H9 (cell line): ENCODE measurements around the gene ZMYND8. TPM values are rescaled to one million over a fixed set of nuclear protein-coding genes. Genes with fewer than 3 reads are reported as not detected.

Experiments used
- DNase-seq: peaks from one replicate; pipeline ENCODE4 v3.0.0-alpha.2; 2017
- H2AFZ ChIP-seq: one replicate; pipeline ENCODE4 v1.6.1; 2013; ENCODE audit warnings: mild to moderate bottlenecking, low read length, control low read depth, moderate library complexity
- H2AK5ac ChIP-seq: 2 replicates; pipeline ENCODE4 v1.6.1; 2013; ENCODE audit warnings: low read length, control low read depth, mixed read lengths; ENCODE audit not compliant: insufficient read length
- H2BK120ac ChIP-seq: one replicate; pipeline ENCODE4 v1.6.1; 2013; ENCODE audit warnings: low read depth, mild to moderate bottlenecking, low read length, control low read depth, inconsistent platforms; ENCODE audit not compliant: poor library complexity, severe bottlenecking
- H2BK12ac ChIP-seq: 2 replicates; pipeline ENCODE4 v1.6.1; 2013; ENCODE audit warnings: low read length, control low read depth, mixed read lengths, low read depth; ENCODE audit not compliant: insufficient read length
- H2BK15ac ChIP-seq: 2 replicates; pipeline ENCODE4 v1.6.1; 2013; ENCODE audit warnings: low read depth, low read length, control low read depth
- H2BK20ac ChIP-seq: one replicate; pipeline ENCODE4 v1.6.1; 2013; ENCODE audit warnings: low read depth, mild to moderate bottlenecking, low read length, control low read depth, inconsistent platforms; ENCODE audit not compliant: poor library complexity, severe bottlenecking
- H2BK5ac ChIP-seq: 2 replicates; pipeline ENCODE4 v1.6.1; 2013; ENCODE audit warnings: low read length, control low read depth, mixed read lengths; ENCODE audit not compliant: insufficient read length
- H3K14ac ChIP-seq: 2 replicates; pipeline ENCODE4 v1.6.1; 2013; ENCODE audit warnings: low read length, control low read depth; ENCODE audit not compliant: insufficient read depth
- H3K18ac ChIP-seq: 2 replicates; pipeline ENCODE4 v1.6.1; 2013; ENCODE audit warnings: low read depth, mild to moderate bottlenecking, mixed read lengths, low read length, control low read depth; ENCODE audit not compliant: insufficient read length
- H3K23ac ChIP-seq: 2 replicates; pipeline ENCODE4 v1.6.1; 2013; ENCODE audit warnings: low read length, control low read depth, mixed read lengths, low read depth; ENCODE audit not compliant: insufficient read length
- H3K23me2 ChIP-seq: 2 replicates; pipeline ENCODE4 v1.6.1; 2013; ENCODE audit warnings: low read depth, mild to moderate bottlenecking, mixed read lengths, low read length, control low read depth; ENCODE audit not compliant: insufficient read length, poor library complexity, severe bottlenecking
- H3K27ac ChIP-seq: 2 replicates; pipeline ENCODE4 v1.5.1; 2013; ENCODE audit warnings: low read length, control low read depth, mixed read lengths, low read depth; ENCODE audit not compliant: insufficient read length
- H3K27me3 ChIP-seq: 2 replicates; pipeline ENCODE4 v1.6.1; 2013; ENCODE audit warnings: low read length, control low read depth, inconsistent platforms; ENCODE audit not compliant: insufficient read depth
- H3K4ac ChIP-seq: 2 replicates; pipeline ENCODE4 v1.6.1; 2013; ENCODE audit warnings: low read depth, mild to moderate bottlenecking, control low read depth, inconsistent platforms, low read length, moderate library complexity
- H3K4me1 ChIP-seq: 2 replicates; pipeline ENCODE4 v1.6.1; 2013; ENCODE audit warnings: low read length, control low read depth, inconsistent platforms; ENCODE audit not compliant: insufficient read depth
- H3K4me2 ChIP-seq: 2 replicates; pipeline ENCODE4 v1.6.1; 2013; ENCODE audit warnings: low read length, control low read depth, mixed read lengths; ENCODE audit not compliant: insufficient read length, insufficient read depth
- H3K56ac ChIP-seq: 2 replicates; pipeline ENCODE4 v1.6.1; 2013; ENCODE audit warnings: low read depth, mild to moderate bottlenecking, mixed read lengths, low read length, control low read depth; ENCODE audit not compliant: insufficient read length
- H3K79me1 ChIP-seq: 2 replicates; pipeline ENCODE4 v1.6.1; 2013; ENCODE audit warnings: low read depth, mild to moderate bottlenecking, moderate library complexity, low read length, control low read depth, inconsistent platforms; ENCODE audit not compliant: insufficient read depth, poor library complexity, severe bottlenecking
- H3K79me2 ChIP-seq: 2 replicates; pipeline ENCODE4 v1.6.1; 2013; ENCODE audit warnings: low read length, control low read depth, inconsistent platforms; ENCODE audit not compliant: insufficient read depth
- H3K9ac ChIP-seq: 2 replicates; pipeline ENCODE4 v1.6.1; 2013; ENCODE audit warnings: low read length, control low read depth, mixed read lengths; ENCODE audit not compliant: insufficient read length; ENCODE audit errors: extremely low read depth
- H3K9me3 ChIP-seq: one replicate; pipeline ENCODE4 v1.6.1; 2013; ENCODE audit warnings: low read depth, low read length, inconsistent platforms; ENCODE audit not compliant: control insufficient read depth
- H3T11ph ChIP-seq: one replicate; pipeline ENCODE4 v1.6.1; 2013; ENCODE audit warnings: mild to moderate bottlenecking, low read length, control low read depth, inconsistent platforms
- H4K20me1 ChIP-seq: one replicate; pipeline ENCODE4 v1.6.1; 2013; ENCODE audit not compliant: control insufficient read depth, insufficient read length, insufficient read depth
- H4K5ac ChIP-seq: 2 replicates; pipeline ENCODE4 v1.6.1; 2013; ENCODE audit warnings: low read depth, mild to moderate bottlenecking, mixed read lengths, low read length, control low read depth; ENCODE audit not compliant: insufficient read length
- H4K8ac ChIP-seq: replicated peaks from 2 replicates; pipeline ENCODE4 v1.6.1; 2013; ENCODE audit warnings: low read length, control low read depth, mixed read lengths, low read depth; ENCODE audit not compliant: insufficient read length
- H4K91ac ChIP-seq: 2 replicates; pipeline ENCODE4 v1.6.1; 2013; ENCODE audit warnings: low read depth, mild to moderate bottlenecking, moderate library complexity, mixed read lengths, low read length, control low read depth; ENCODE audit not compliant: insufficient read length
- H3K27ac Mint-ChIP-seq, 3 experiments: 2 replicates in 2 of 3; 3 replicates in 1 of 3; pipeline ENCODE4 v1.8.0; 2020 to 2021; ENCODE audit warnings: mixed read lengths in 3 of 3, mild to moderate bottlenecking in 1 of 3, moderate library complexity in 1 of 3
- H3K27me3 Mint-ChIP-seq: 2 replicates; pipeline ENCODE4 v1.8.0; 2021; ENCODE audit warnings: low read depth, mild to moderate bottlenecking, moderate library complexity, mixed read lengths
- H3K36me3 Mint-ChIP-seq, 3 experiments: 2 replicates in 2 of 3; 3 replicates in 1 of 3; pipeline ENCODE4 v1.8.0; 2020 to 2021; ENCODE audit warnings: low read depth in 3 of 3, mixed read lengths in 3 of 3; ENCODE audit not compliant: insufficient read depth in 1 of 3
- H3K4me1 Mint-ChIP-seq, 2 experiments: 2 replicates each; pipeline ENCODE4 v1.8.0; 2020; ENCODE audit warnings: mixed read lengths in 2 of 2
- H3K4me3 Mint-ChIP-seq, 2 experiments: 2 replicates in 1 of 2; 3 replicates in 1 of 2; pipeline ENCODE4 v1.8.0; 2020 to 2021; ENCODE audit warnings: mild to moderate bottlenecking in 2 of 2, mixed read lengths in 2 of 2, moderate library complexity in 1 of 2
- H3K9me3 Mint-ChIP-seq, 2 experiments: 2 replicates in 1 of 2; 3 replicates in 1 of 2; pipeline ENCODE4 v1.8.0; 2020; ENCODE audit warnings: mild to moderate bottlenecking in 2 of 2, mixed read lengths in 2 of 2, moderate library complexity in 1 of 2
- CTCF ChIP-seq: fragments of 200-600 bp; sonication (generic); conservative IDR thresholded peaks from 3 replicates; pipeline ENCODE4 v1.8.0; 2021; ENCODE audit warnings: antibody characterized with exemption, mild to moderate bottlenecking
- WGBS: extraction: QIAGEN DNeasy Blood & Tissue Kit; methylation state at CpG from one replicate; pipeline ENCODE4 v1.1.7; 2013; ENCODE audit warnings: missing lambda C conversion rate, low lambda C conversion rate, mixed read lengths; ENCODE audit not compliant: insufficient read length; ENCODE audit errors: extremely low coverage; 5-methylcytosine and 5-hydroxymethylcytosine counted together
- total RNA-seq: library from RNA; stranded (reverse); gene quantifications from 2 replicates; pipeline ENCODE4 v1.2.1, GENCODE V29; 2021

The ZMYND8 gene
- total RNA-seq, 1 experiment from 2014 or later = 158 TPM

DNA sequence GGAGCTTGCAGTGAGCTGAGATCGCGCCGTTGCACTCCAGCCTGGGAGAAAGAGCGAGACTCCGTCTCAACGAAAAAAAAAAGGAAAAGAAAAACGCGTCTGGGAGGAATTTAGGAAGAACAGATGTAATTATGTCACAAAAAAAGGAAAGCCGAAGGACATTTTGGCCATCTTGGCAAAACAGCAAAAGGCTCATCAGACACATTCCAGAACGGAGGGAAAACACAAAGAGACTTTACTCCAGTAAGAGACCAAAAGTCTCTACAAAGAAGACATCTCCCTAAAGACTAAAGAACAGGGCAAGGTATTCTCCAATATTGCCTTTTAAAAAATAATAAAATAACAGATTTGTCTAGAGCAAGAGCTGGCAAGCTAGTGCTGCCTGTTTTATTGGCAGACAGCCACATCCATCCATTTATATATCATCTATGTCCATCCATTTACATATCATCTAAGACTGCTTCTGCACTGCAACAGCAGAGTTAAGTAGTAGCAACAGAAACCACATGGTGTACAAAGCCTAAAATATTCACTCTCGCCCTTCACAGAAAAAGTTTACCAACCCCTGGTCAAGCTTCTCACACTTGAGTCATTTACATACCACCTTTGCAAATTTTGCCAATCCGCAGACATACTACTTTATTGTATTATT lies 133.9 kb downstream of the ZMYND8 start:
- Histone ChIP-seq H4K8ac (no peak overlapping the region), H3K56ac (no peak overlapping the region), H2AK5ac (no peak overlapping the region), H3K27me3 (no peaks in the 10 kb centered on the region), H3K4ac (no peak overlapping the region), H3K9ac (no peak overlapping the region), H3K79me1 (peaks cover 4% of the 10 kb centered on the region), H3K4me2 (no peak overlapping the region), H3K9me3 (no peaks in the 10 kb centered on the region), H2BK120ac (no peak overlapping the region), H3K23me2 (no peaks in the 10 kb centered on the region), H4K20me1 (no peaks in the 10 kb centered on the region), H3K14ac (no peak overlapping the region), H2BK5ac (no peak overlapping the region), H4K91ac (no peak overlapping the region), H3K23ac (no peak overlapping the region), H4K5ac (no peak overlapping the region), H2AFZ (no peak overlapping the region), H2BK20ac (no peak overlapping the region), H2BK15ac (no peak overlapping the region), H3K4me1 (no peaks in the 10 kb centered on the region), H3K27ac (no peak overlapping the region), H2BK12ac (no peak overlapping the region), H3T11ph (no peak overlapping the region), H3K79me2 (peaks cover 2% of the 10 kb centered on the region; the same call in 1 of the 2 replicates), H3K18ac (no peak overlapping the region)
- Mint-ChIP-seq H3K27ac (peak overlapping the region in 2 of 3 experiments; percentile 63 to 87; a peak in 4 of 7 replicates), H3K27me3 (no peaks in the 10 kb centered on the region; the same call in 1 of the 2 replicates), H3K36me3 (peaks cover 67 to 91% (median 84%) of the 10 kb centered on the region in 3 experiments), H3K9me3 (no peaks in the 10 kb centered on the region), H3K4me1 (peaks cover 0 to 6% of the 10 kb centered on the region in 2 experiments; a peak in 1 of 4 replicates), H3K4me3 (no peak overlapping the region)
- no CpG with 5 or more reads among the region's 12 CpGs for WGBS
- no peak for TF ChIP-seq CTCF
- DNase-seq = no peak
